GM13976 (cell line): ENCODE measurements around the gene F8.
A peak's percentile ranks its signal among the peaks of the same experiment; 100 is the strongest.

Experiments used
- DNase-seq: peaks from one replicate; pipeline ENCODE4 v3.0.0; 2012; ENCODE audit warnings: low spot score
- CTCF ChIP-seq: IDR thresholded peaks from 2 replicates; pipeline ENCODE4 v1.5.1; 2012; ENCODE audit warnings: borderline replicate concordance, mild to moderate bottlenecking; ENCODE audit not compliant: insufficient read depth; ENCODE audit errors: extremely low read depth, missing control alignments, control extremely low read depth
- in situ Hi-C: fragments of 300-500 bp; cut with MboI; formaldehyde crosslinking; loops from one replicate; pipeline ENCODE4 v1.12.0; 2022; ENCODE audit warnings: low sequenced_read_pairs, mixed read lengths, inconsistent platforms; ENCODE audit not compliant: unreplicated experiment

The F8 gene

GRCh38 chrX:155068165-155068564, 45.6 kb upstream of the F8 start:
- no peak for DNase-seq
- in situ Hi-C loops: no loop called here
- TF ChIP-seq CTCF: no peak

GRCh38 chrX:155065035-155065734, 42.7 kb upstream of the F8 start:
- DNase-seq: no peak
- in situ Hi-C loops: no loop called here
- no peak for TF ChIP-seq CTCF

GRCh38 chrX:155061760-155062159, 39.2 kb upstream of the F8 start:
- no peak for TF ChIP-seq CTCF
- in situ Hi-C loops: no loop called here
- no peak for DNase-seq

DNA sequence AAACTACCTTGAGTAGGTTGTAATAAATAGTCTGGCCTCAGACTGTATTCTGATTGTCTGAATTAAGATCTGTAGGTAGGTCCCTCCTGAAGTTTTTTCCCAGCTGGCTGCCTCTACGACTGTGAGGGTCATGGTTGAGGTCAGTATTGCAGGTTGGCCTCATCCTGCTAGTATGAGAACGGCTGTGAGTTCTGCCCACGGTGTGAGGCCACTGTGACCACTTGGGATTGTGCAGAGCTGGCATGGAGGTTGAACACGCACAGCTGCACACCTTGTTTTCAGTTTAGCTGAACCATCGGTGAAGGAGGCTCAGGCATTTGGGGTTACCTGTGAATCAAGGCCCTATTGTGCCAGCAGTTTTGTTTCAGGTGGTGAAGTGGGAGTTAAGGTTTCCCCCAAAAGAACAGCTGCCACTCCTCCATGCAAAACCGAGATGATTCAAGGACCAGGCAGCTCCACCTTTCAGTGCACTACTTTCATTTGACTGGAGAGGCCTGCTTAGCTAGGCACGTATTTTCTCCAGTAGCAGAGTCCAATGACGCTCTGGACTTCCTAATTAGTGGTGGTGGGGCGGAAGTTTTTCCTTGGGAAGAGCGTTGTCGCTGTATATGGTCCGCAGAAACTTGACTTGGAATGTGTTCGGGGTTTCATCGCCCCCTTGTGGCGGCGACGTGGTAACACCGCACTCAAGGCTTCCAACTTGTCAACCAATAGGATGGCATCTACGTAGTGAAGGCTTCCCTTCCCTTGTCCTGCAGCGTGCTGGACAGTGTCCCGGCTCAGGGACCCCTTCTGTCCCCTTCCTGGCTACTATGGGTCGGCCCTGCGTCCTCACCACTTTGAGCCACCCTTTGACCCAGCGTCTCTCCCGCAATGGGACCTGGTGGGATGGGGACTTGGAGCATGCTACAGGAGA, 34.6 kb upstream of the F8 start:
- in situ Hi-C loops: loop anchor here (10.0 kb wide), 1 partner anchor 62 kb away; no protein-coding TSS in a partner anchor
- DNase-seq: peak; percentile 47
- peak; percentile 81 for TF ChIP-seq CTCF

DNA sequence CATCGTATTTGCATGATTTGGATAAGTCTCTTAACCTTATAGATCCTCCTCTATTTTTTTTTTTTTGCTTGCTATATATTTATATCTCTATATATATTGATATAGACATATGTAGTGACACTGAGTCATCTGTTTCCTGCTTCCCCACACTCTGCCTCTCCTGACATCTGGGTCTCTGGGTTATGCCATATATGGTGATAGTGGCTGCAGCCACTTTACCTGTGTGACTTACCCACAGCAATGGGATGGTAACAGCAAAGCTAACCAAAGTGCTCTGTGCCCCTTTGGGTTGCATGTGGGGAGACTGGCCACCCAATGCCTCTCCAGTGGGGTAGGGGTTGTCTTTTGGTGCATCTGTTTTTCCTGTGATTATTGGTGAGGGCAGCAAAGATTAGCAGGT, 33.9 kb upstream of the F8 start:
- DNase-seq: no peak
- no peak for TF ChIP-seq CTCF
- in situ Hi-C loops: loop anchor here (10.0 kb wide), 1 partner anchor 62 kb away; no protein-coding TSS in a partner anchor

DNA sequence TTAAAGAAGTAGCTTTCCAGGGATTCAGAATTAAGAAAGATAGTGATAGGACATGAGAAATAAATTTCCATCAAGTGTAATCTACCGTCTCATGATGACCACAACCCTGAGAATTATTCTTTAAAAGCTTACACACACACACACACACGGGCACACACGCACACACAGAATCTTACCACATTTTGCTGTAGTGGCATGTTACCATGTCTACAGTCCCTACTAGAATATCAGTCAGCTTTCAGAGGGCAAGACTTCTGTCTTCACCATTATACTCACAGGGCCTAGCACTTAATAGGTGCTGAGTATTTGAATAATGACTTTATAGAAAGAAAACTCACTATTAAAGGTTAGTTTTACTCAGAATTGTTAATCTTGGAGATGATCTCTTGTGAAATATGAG, 33.0 kb upstream of the F8 start:
- no peak for DNase-seq
- no peak for TF ChIP-seq CTCF
- in situ Hi-C loops: loop anchor here (10.0 kb wide), 1 partner anchor 61 kb away; no protein-coding TSS in a partner anchor
